K562 (cell line): Measurements from ENCODE around the gene ZNF865. TPM values are rescaled to one million over a fixed set of nuclear protein-coding genes. Genes with fewer than 3 reads are reported as not detected.
A peak's percentile ranks its signal among the peaks of the same experiment; 100 is the strongest.

Experiments
- ETV1 ChIP-seq: fragments of 450-650 bp; conservative IDR thresholded peaks from 2 replicates; pipeline ENCODE4 v1.6.1; 2016; ENCODE audit warnings: missing genetic modification characterization, control low read depth, low read depth, missing compliant biosample characterization
- FOXM1 ChIP-seq, 2 experiments: fragments of 450-650 bp in 1 of 2; sonication (generic) in 1 of 2; formaldehyde crosslinking in 1 of 2; IDR thresholded peaks; 2 replicates each; pipeline versions ENCODE4 v1.6.1 to v1.9.0; 2017 to 2022; ENCODE audit warnings: low read depth in 2 of 2, mild to moderate bottlenecking in 2 of 2, missing genetic modification reagents in 1 of 2, moderate library complexity in 1 of 2
- FUS ChIP-seq: fragments of 200-400 bp; formaldehyde crosslinking; optimal IDR thresholded peaks from 2 replicates; pipeline ENCODE3; 2017; ENCODE audit warnings: low read depth, low read length
- JUN ChIP-seq, 2 experiments: sonication (generic) in 1 of 2; formaldehyde crosslinking in 1 of 2; IDR thresholded peaks; 2 replicates each; pipeline versions ENCODE4 v1.6.1 to v1.8.0; 2012 to 2022; ENCODE audit warnings: borderline replicate concordance in 2 of 2, mild to moderate bottlenecking in 2 of 2, improper control_type of control experiment in 1 of 2, low read depth in 1 of 2, low read length in 1 of 2, missing genetic modification reagents in 1 of 2
- MECOM ChIP-seq: fragments of 250-450 bp; sonication (Bioruptor Pico); IDR thresholded peaks from 2 replicates; pipeline ENCODE4 v1.8.0; 2022; ENCODE audit warnings: inconsistent platforms
- PTTG1 ChIP-seq: fragments of 450-650 bp; IDR thresholded peaks from 2 replicates; pipeline ENCODE4 v1.6.1; 2016; ENCODE audit warnings: low read depth, mild to moderate bottlenecking, missing genetic modification characterization, missing compliant biosample characterization
- SMARCC2 ChIP-seq: fragments of 450-650 bp; IDR thresholded peaks from 2 replicates; pipeline ENCODE4 v1.6.1; 2017; ENCODE audit warnings: antibody characterized with exemption, moderate library complexity, mild to moderate bottlenecking, low read depth
- SRSF9 ChIP-seq: fragments of 200-400 bp; formaldehyde crosslinking; IDR thresholded peaks from 2 replicates; pipeline ENCODE4 v1.6.1; 2017; ENCODE audit warnings: low read depth, low read length, borderline replicate concordance
- ZMIZ1 ChIP-seq, 2 experiments: fragments of 150-350 bp in 1 of 2; IDR thresholded peaks; 2 replicates each; pipeline ENCODE4 v1.6.1; 2012 to 2016; ENCODE audit warnings: low read depth in 2 of 2, low read length in 2 of 2, mild to moderate bottlenecking in 1 of 2, moderate library complexity in 1 of 2
- ZNF282 ChIP-seq: sonication (generic); formaldehyde crosslinking; IDR thresholded peaks from 2 replicates; pipeline ENCODE4 v1.8.1; 2023; ENCODE audit warnings: missing genetic modification reagents
- ZNF766 ChIP-seq: fragments of 200-800 bp; sonication (Bioruptor generic); conservative IDR thresholded peaks from 2 replicates; pipeline ENCODE4 v1.6.1; 2016; ENCODE audit warnings: missing genetic modification characterization, missing compliant biosample characterization
- polyA plus RNA-seq, 8 experiments: library from polyadenylated mRNA; depleted of rRNA in 4 of 8; stranded (reverse) in 5 of 8; unstranded in 3 of 8; fragments of >200 nt; fragmentation: Nextera tagmentation in 2 of 8; fragmentation: Illumina TruSeq in 1 of 8; extraction: Ambion mirVana in 2 of 8; extraction: Trizol in 1 of 8; gene quantifications; 2 replicates each; pipeline versions ENCODE4 v1.2.1 to v1.2.3, GENCODE V29; 2011 to 2014; ENCODE audit warnings: inconsistent platforms in 1 of 8, missing spikeins in 1 of 8
- total RNA-seq, 7 experiments: library from RNA; depleted of rRNA in 6 of 7; stranded (reverse); fragments of >200 nt in 6 of 7; fragmentation: Illumina TruSeq in 2 of 7; extraction: Trizol in 2 of 7; gene quantifications; 2 replicates each; pipeline versions ENCODE4 v1.2.1 to v1.2.3, GENCODE V29; 2011 to 2021; ENCODE audit warnings: low replicate concordance in 1 of 7
- TF ChIP-seq, protein P1 (sequence below): IDR thresholded peaks from 2 replicates; pipeline ENCODE4 v1.6.1; 2011; ENCODE audit not compliant: insufficient read length; ENCODE audit errors: extremely low read depth
- TF ChIP-seq, protein P2 (sequence below): fragments of 450-650 bp; IDR thresholded peaks from 2 replicates; pipeline ENCODE4 v1.6.1; 2016; ENCODE audit warnings: low read depth

ZNF865 gene
- total and polyA plus RNA-seq, 9 of the 15 experiments (the other 6 are each of a cell fraction or from before 2014, with no cell fraction given) = 0.40 to 18.8 (median 1.6) TPM; not detected in 2

DNA sequence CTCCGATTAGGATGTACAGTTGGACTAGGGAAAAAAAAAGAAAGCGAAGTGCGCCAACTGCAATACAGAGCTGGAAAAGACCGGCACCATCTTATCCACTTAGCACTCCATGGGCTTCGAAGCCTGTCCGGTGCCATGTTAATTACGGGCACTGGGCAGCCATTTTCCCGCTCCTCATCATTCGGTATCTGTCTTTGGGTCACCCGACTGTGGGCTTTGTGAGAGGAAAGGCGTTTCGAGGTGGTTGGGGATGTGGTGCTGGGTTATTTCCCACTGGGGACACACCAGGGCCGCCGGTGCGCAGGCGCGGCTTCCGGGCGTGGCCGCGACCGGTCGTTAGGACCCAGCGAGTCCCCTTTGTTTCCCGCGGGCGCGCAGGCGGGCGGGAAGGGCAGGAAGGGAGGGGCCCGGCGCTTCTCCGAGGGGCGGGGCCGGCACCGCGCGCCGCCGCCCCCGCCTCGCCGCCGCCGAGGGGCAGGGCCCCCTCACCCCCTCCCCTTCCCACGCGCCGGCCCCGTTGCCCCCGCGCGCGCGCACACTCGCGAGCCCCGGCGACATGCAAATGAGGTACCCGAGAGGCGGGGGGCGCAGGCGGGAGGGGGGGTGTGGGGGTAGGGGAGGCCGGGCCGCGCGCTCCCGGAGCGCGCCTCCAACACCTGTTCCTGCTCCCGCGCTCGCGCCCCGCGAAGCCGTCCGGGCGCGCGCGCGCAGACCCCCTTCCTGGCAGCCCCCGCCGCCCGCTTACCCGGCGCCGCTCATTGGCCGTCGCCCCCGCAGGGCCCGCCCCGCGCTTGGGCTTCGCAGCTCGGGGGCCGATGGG lies 5.4 kb upstream of the ZNF865 start, which contains the start of gene ZNF524 (continued):
- TF ChIP-seq ETV1 (tag) = peak; percentile 66
- peak; percentile 93 for TF ChIP-seq FOXM1 (IDR thresholded peaks at IDR 0.05; ENCODE audit: low read depth)
- no peak for TF ChIP-seq FOXM1 (CRISPR knock-in tag; IDR thresholded peaks at IDR 0.05; ENCODE audit: low read depth)
- no peak for TF ChIP-seq FUS
- TF ChIP-seq PTTG1 (tag) = 0 out of 2 replicates have a peak, but pooled peaks have one; percentile 38
- TF ChIP-seq, protein P1, sequence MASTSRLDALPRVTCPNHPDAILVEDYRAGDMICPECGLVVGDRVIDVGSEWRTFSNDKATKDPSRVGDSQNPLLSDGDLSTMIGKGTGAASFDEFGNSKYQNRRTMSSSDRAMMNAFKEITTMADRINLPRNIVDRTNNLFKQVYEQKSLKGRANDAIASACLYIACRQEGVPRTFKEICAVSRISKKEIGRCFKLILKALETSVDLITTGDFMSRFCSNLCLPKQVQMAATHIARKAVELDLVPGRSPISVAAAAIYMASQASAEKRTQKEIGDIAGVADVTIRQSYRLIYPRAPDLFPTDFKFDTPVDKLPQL = no peak
- peak in 1 of 2 experiments; percentile 26; a peak in 1 of 4 replicates for TF ChIP-seq ZMIZ1 (IDR thresholded peaks at IDR 0.05; ENCODE audit: low read depth in 2 of 2, low read length in 2 of 2)
- no peak for TF ChIP-seq SRSF9
- no peak for TF ChIP-seq SMARCC2
- TF ChIP-seq ZNF282 = no peak
- no peak for TF ChIP-seq MECOM (CRISPR knock-in tag)
- TF ChIP-seq ZNF766 (CRISPR knock-in tag) = peak; percentile 94
- no peak for TF ChIP-seq JUN (IDR thresholded peaks at IDR 0.05; ENCODE audit: borderline replicate concordance, low read depth, low read length)
- no peak for TF ChIP-seq JUN (CRISPR knock-in tag; IDR thresholded peaks at IDR 0.05; ENCODE audit: borderline replicate concordance)
- TF ChIP-seq, protein P2, sequence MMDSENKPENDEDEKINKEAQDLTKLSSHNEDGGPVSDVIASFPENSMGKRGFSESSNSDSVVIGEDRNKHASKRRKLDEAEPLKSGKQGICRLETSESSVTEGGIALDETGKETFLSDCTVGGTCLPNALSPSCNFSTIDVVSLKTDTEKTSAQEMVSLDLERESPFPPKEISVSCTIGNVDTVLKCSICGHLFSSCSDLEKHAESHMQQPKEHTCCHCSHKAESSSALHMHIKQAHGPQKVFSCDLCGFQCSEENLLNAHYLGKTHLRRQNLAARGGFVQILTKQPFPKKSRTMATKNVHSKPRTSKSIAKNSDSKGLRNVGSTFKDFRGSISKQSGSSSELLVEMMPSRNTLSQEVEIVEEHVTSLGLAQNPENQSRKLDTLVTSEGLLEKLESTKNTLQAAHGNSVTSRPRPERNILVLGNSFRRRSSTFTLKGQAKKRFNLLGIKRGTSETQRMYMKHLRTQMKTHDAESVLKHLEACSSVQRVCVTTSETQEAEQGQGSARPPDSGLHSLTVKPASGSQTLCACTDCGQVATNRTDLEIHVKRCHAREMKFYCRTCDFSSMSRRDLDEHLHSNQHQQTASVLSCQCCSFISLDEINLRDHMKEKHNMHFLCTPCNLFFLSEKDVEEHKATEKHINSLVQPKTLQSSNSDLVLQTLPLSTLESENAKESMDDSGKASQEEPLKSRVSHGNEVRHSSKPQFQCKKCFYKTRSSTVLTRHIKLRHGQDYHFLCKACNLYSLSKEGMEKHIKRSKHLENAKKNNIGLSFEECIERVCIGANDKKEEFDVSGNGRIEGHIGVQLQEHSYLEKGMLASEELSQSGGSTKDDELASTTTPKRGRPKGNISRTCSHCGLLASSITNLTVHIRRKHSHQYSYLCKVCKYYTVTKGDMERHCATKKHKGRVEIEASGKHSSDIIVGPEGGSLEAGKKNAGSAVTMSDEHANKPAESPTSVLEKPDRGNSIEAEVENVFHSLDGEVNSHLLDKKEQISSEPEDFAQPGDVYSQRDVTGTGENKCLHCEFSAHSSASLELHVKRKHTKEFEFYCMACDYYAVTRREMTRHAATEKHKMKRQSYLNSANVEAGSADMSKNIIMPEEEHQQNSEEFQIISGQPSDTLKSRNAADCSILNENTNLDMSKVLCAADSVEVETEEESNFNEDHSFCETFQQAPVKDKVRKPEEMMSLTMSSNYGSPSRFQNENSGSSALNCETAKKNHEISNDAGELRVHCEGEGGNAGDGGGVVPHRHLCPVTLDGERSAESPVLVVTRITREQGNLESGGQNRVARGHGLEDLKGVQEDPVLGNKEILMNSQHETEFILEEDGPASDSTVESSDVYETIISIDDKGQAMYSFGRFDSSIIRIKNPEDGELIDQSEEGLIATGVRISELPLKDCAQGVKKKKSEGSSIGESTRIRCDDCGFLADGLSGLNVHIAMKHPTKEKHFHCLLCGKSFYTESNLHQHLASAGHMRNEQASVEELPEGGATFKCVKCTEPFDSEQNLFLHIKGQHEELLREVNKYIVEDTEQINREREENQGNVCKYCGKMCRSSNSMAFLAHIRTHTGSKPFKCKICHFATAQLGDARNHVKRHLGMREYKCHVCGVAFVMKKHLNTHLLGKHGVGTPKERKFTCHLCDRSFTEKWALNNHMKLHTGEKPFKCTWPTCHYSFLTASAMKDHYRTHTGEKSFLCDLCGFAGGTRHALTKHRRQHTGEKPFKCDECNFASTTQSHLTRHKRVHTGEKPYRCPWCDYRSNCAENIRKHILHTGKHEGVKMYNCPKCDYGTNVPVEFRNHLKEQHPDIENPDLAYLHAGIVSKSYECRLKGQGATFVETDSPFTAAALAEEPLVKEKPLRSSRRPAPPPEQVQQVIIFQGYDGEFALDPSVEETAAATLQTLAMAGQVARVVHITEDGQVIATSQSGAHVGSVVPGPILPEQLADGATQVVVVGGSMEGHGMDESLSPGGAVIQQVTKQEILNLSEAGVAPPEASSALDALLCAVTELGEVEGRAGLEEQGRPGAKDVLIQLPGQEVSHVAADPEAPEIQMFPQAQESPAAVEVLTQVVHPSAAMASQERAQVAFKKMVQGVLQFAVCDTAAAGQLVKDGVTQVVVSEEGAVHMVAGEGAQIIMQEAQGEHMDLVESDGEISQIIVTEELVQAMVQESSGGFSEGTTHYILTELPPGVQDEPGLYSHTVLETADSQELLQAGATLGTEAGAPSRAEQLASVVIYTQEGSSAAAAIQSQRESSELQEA = no peak
